IMR-90 (cell line): ENCODE measurements around the gene MET. TPM values are rescaled to one million over a fixed set of nuclear protein-coding genes. Genes with fewer than 3 reads are reported as not detected.

Source experiments
- ATAC-seq: fragments of 200-7000 bp; cut with Tn5 transposase; 2 replicates; pipeline ENCODE4 v1.9.1; 2020; ENCODE audit warnings: low read depth, mild to moderate bottlenecking, moderate library complexity
- BruUV-seq: library from RNA; stranded (reverse); fragments of 400-500 nt; replicated peaks from 2 replicates; lab custom pipeline; 2021; lab: Mats Ljungman, UMichigan
- CTCF ChIA-PET: fragments of 300-600 bp; formaldehyde crosslinking; extraction: SDS; loops from one replicate; lab custom pipeline; 2021; ENCODE audit warnings: antibody characterized with exemption; lab: Yijun Ruan, JAX
- POLR2A ChIA-PET: fragments of 300-600 bp; sonication (Branson Sonifier 250); formaldehyde crosslinking; loops from one replicate; lab custom pipeline; 2022; ENCODE audit warnings: antibody characterized with exemption; ENCODE audit not compliant: unreplicated experiment; lab: Charles Lee
- DNase-seq: peaks from one replicate; pipeline ENCODE4 v3.0.0; 2013
- H2AFZ ChIP-seq: replicated peaks from 2 replicates; pipeline ENCODE3; 2013; ENCODE audit warnings: low read length, mild to moderate bottlenecking; ENCODE audit not compliant: poor library complexity
- H2AK5ac ChIP-seq: 2 replicates; pipeline ENCODE4 v1.6.1; 2013; ENCODE audit warnings: low read depth, low read length, inconsistent platforms
- H2AK9ac ChIP-seq: replicated peaks from 2 replicates; pipeline ENCODE3; 2013; ENCODE audit warnings: mild to moderate bottlenecking, low read depth, low read length, moderate library complexity; ENCODE audit not compliant: poor library complexity
- H2BK120ac ChIP-seq: 2 replicates; pipeline ENCODE4 v1.6.1; 2013; ENCODE audit warnings: low read depth, low read length, inconsistent platforms
- H2BK15ac ChIP-seq: 3 replicates; pipeline ENCODE4 v1.6.1; 2013; ENCODE audit warnings: low read depth, low read length, inconsistent platforms
- H2BK20ac ChIP-seq: 2 replicates; pipeline ENCODE4 v1.6.1; 2013; ENCODE audit warnings: low read depth, mild to moderate bottlenecking, inconsistent platforms, low read length, moderate library complexity
- H2BK5ac ChIP-seq: 2 replicates; pipeline ENCODE4 v1.6.1; 2013; ENCODE audit warnings: mild to moderate bottlenecking, low read depth, low read length, inconsistent platforms; ENCODE audit not compliant: poor library complexity, severe bottlenecking
- H3K14ac ChIP-seq: replicated peaks from 2 replicates; pipeline ENCODE4 v1.6.1; 2013; ENCODE audit warnings: low read depth, low read length, inconsistent platforms
- H3K18ac ChIP-seq: 2 replicates; pipeline ENCODE4 v1.6.1; 2013; ENCODE audit warnings: low read depth, low read length, control low read depth
- H3K23ac ChIP-seq: 2 replicates; pipeline ENCODE4 v1.6.1; 2013; ENCODE audit warnings: low read depth, low read length, inconsistent platforms
- H3K27ac ChIP-seq: 2 replicates; pipeline ENCODE4 v1.5.1; 2013; ENCODE audit warnings: mild to moderate bottlenecking, control low read depth, low read length; ENCODE audit not compliant: insufficient read depth
- H3K27me3 ChIP-seq: 2 replicates; pipeline ENCODE4 v1.6.1; 2013; ENCODE audit warnings: low read length; ENCODE audit not compliant: control insufficient read depth, insufficient read depth
- H3K36me3 ChIP-seq: 2 replicates; pipeline ENCODE4 v1.6.1; 2013; ENCODE audit warnings: low read length, mixed read lengths; ENCODE audit not compliant: control insufficient read depth, insufficient read depth
- H3K4ac ChIP-seq: 2 replicates; pipeline ENCODE4 v1.6.1; 2013; ENCODE audit warnings: low read depth, low read length, inconsistent platforms
- H3K4me1 ChIP-seq: 2 replicates; pipeline ENCODE4 v1.6.1; 2013; ENCODE audit warnings: low read length, mixed read lengths; ENCODE audit not compliant: control insufficient read depth, insufficient read depth
- H3K4me2 ChIP-seq: 2 replicates; pipeline ENCODE4 v1.6.1; 2013; ENCODE audit warnings: low read depth, mild to moderate bottlenecking, control low read depth, low read length, moderate library complexity
- H3K4me3 ChIP-seq: 2 replicates; pipeline ENCODE4 v1.5.1; 2013; ENCODE audit warnings: low read depth, mild to moderate bottlenecking, control low read depth, low read length, moderate library complexity; ENCODE audit not compliant: insufficient read depth
- H3K56ac ChIP-seq: 2 replicates; pipeline ENCODE4 v1.6.1; 2013; ENCODE audit warnings: low read length, inconsistent platforms; ENCODE audit not compliant: insufficient read depth; ENCODE audit errors: extremely low read depth
- H3K79me1 ChIP-seq, 2 experiments: 2 replicates each; pipeline ENCODE4 v1.6.1; 2013; ENCODE audit warnings: low read length in 2 of 2, inconsistent platforms in 1 of 2, low read depth in 1 of 2
- H3K9ac ChIP-seq: 2 replicates; pipeline ENCODE4 v1.6.1; 2013; ENCODE audit warnings: low read depth, low read length, control low read depth
- H3K9me1 ChIP-seq: 2 replicates; pipeline ENCODE4 v1.6.1; 2013; ENCODE audit warnings: low read length, inconsistent platforms; ENCODE audit not compliant: insufficient read depth
- H3K9me3 ChIP-seq: 2 replicates; pipeline ENCODE4 v1.6.1; 2013; ENCODE audit warnings: low read length; ENCODE audit not compliant: control insufficient read depth, insufficient read depth
- H4K20me1 ChIP-seq: 2 replicates; pipeline ENCODE4 v1.6.1; 2013; ENCODE audit warnings: low read length, inconsistent platforms; ENCODE audit not compliant: insufficient read depth
- H4K5ac ChIP-seq: 2 replicates; pipeline ENCODE4 v1.6.1; 2013; ENCODE audit warnings: mild to moderate bottlenecking, low read depth, low read length, control low read depth
- H4K8ac ChIP-seq, 2 experiments: 2 replicates each; pipeline ENCODE4 v1.6.1; 2013; ENCODE audit warnings: low read depth in 2 of 2, low read length in 2 of 2, control low read depth in 1 of 2, inconsistent platforms in 1 of 2
- H4K91ac ChIP-seq: 2 replicates; pipeline ENCODE4 v1.6.1; 2013; ENCODE audit warnings: low read depth, low read length, inconsistent platforms; ENCODE audit not compliant: insufficient read depth
- BHLHE40 ChIP-seq: fragments of 150-350 bp; IDR thresholded peaks from 2 replicates; pipeline ENCODE4 v1.6.1; 2016; ENCODE audit warnings: mild to moderate bottlenecking, low read depth, low read length
- CEBPB ChIP-seq: IDR thresholded peaks from 2 replicates; pipeline ENCODE4 v1.6.1; 2012; ENCODE audit warnings: low read depth, low read length, improper control_type of control experiment
- CHD1 ChIP-seq: IDR thresholded peaks from 2 replicates; pipeline ENCODE4 v1.6.1; 2012; ENCODE audit warnings: low read depth, low read length, improper control_type of control experiment
- CTCF ChIP-seq: conservative IDR thresholded peaks from 2 replicates; pipeline ENCODE4 v1.5.1; 2012; ENCODE audit warnings: mild to moderate bottlenecking, low read depth, low read length, improper control_type of control experiment
- ELK1 ChIP-seq: fragments of 150-350 bp; IDR thresholded peaks from 2 replicates; pipeline ENCODE4 v1.6.1; 2016; ENCODE audit warnings: low read depth, mild to moderate bottlenecking, low read length, moderate library complexity, borderline replicate concordance
- FOS ChIP-seq: fragments of 150-350 bp; IDR thresholded peaks from 2 replicates; pipeline ENCODE4 v1.6.1; 2016; ENCODE audit warnings: low read depth, low read length
- MAFK ChIP-seq: IDR thresholded peaks from 2 replicates; pipeline ENCODE4 v1.6.1; 2012; ENCODE audit warnings: low read depth, low read length, improper control_type of control experiment
- MXI1 ChIP-seq: IDR thresholded peaks from 2 replicates; pipeline ENCODE4 v1.6.1; 2012; ENCODE audit warnings: low read depth, mild to moderate bottlenecking, low read length, moderate library complexity, borderline replicate concordance
- NFE2L2 ChIP-seq: fragments of 150-350 bp; IDR thresholded peaks from 2 replicates; pipeline ENCODE4 v1.6.1; 2016; ENCODE audit warnings: low read depth, mild to moderate bottlenecking, low read length
- POLR2A ChIP-seq: IDR thresholded peaks from 2 replicates; pipeline ENCODE4 v1.6.1; 2012; ENCODE audit warnings: mild to moderate bottlenecking, low read depth, low read length
- RAD21 ChIP-seq: IDR thresholded peaks from 2 replicates; pipeline ENCODE4 v1.6.1; 2012; ENCODE audit warnings: low read length, improper control_type of control experiment
- RCOR1 ChIP-seq: IDR thresholded peaks from 2 replicates; pipeline ENCODE4 v1.6.1; 2012; ENCODE audit warnings: mild to moderate bottlenecking, low read length, improper control_type of control experiment; ENCODE audit not compliant: insufficient replicate concordance
- SMC3 ChIP-seq: fragments of 150-350 bp; IDR thresholded peaks from 2 replicates; pipeline ENCODE4 v1.6.1; 2016; ENCODE audit warnings: low read depth, mild to moderate bottlenecking, antibody characterized with exemption, low read length, moderate library complexity
- USF2 ChIP-seq: fragments of 150-350 bp; IDR thresholded peaks from 2 replicates; pipeline ENCODE4 v1.6.1; 2017; ENCODE audit warnings: mild to moderate bottlenecking, antibody characterized with exemption, low read length, low read depth
- WGBS, 2 experiments: methylation state at CpG; one replicate each; pipeline versions ENCODE4 v1.1.5 to v1.1.7; 2013; ENCODE audit warnings: missing lambda C conversion rate in 2 of 2; ENCODE audit not compliant: insufficient read length in 1 of 2; ENCODE audit errors: extremely low coverage in 2 of 2; 5-methylcytosine and 5-hydroxymethylcytosine counted together
- dilution Hi-C: fragments of 300-500 bp; cut with HindIII; formaldehyde crosslinking; loops from one replicate; pipeline ENCODE4 v1.14.3; 2018; ENCODE audit warnings: low sequenced_read_pairs; ENCODE audit not compliant: unreplicated experiment
- in situ Hi-C: fragments of 300-500 bp; cut with MboI; formaldehyde crosslinking; loops from 3 replicates; pipeline ENCODE4 v1.14.3; 2019; ENCODE audit warnings: low sequenced_read_pairs, inconsistent platforms, mixed read lengths
- intact Hi-C: fragments of 100-400 bp; cut with micrococcal nuclease; formaldehyde crosslinking; loops from 2 replicates; pipeline ENCODE4 v1.10.0; 2022
- polyA plus RNA-seq, 3 experiments: library from polyadenylated mRNA; depleted of rRNA; stranded (reverse); fragments of >200 nt; gene quantifications; 2 replicates each; pipeline ENCODE4 v1.2.3, GENCODE V29; 2012; ENCODE audit warnings: low replicate concordance in 1 of 3
- total RNA-seq: library from RNA; depleted of rRNA; stranded (reverse); fragments of >200 nt; gene quantifications from 2 replicates; pipeline ENCODE4 v1.2.3, GENCODE V29; 2012

MET gene
- total and polyA plus RNA-seq, 2 of the 4 experiments (the other 2 are of a cell fraction) = 15.0 to 84.6 TPM

DNA sequence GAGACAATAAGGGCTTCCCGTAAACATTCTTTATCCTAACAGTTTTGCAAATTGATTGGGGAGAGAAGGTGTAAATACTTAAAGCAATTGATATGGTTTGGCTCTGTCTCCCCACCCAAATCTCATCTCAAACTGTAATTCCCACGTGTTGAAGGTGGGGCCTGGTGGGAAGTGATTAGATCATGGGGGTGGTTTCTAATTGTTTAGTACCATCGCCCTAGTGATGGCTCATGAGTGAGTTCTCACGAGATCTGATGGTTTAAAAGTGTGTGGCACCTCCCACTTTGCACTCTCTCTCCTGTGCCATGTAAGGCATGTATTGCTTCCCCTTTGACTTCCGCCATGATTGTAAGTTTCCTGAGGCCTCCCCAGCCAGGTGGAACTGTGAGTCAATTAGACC, 168.3 kb downstream of the MET start:
- ChIA-PET CTCF (no interaction called here), POLR2A (no interaction called here)
- H2AK5ac ChIP-seq = no peak overlapping the region
- H3K4me2 ChIP-seq = no peak overlapping the region
- H3K18ac ChIP-seq = no peak overlapping the region
- no peaks in the 10 kb centered on the region for H3K9me3 ChIP-seq
- no peak overlapping the region for H3K9ac ChIP-seq
- H2AK9ac ChIP-seq = no peak overlapping the region
- no peak overlapping the region for H3K14ac ChIP-seq
- DNase-seq (no peak), ATAC-seq (no peak)
- no peaks in the 10 kb centered on the region for H3K36me3 ChIP-seq
- H3K4me3 ChIP-seq = no peak overlapping the region
- no TSS peak for BruUV-seq
- no peak overlapping the region for H3K56ac ChIP-seq
- H3K27ac ChIP-seq = no peak overlapping the region
- H2BK5ac ChIP-seq = no peak overlapping the region
- in situ Hi-C loops = no loop called here
- H2AFZ ChIP-seq = no peak overlapping the region
- H3K79me1 ChIP-seq = no peaks in the 10 kb centered on the region
- no peak overlapping the region for H4K91ac ChIP-seq
- H4K5ac ChIP-seq = no peak overlapping the region
- H3K4me1 ChIP-seq = no peaks in the 10 kb centered on the region
- H2BK15ac ChIP-seq = no peak overlapping the region
- no CpG with 5 or more reads among the region's 5 CpGs for WGBS, 2 experiments
- no peak overlapping the region for H2BK120ac ChIP-seq
- no peak overlapping the region for H3K23ac ChIP-seq
- dilution Hi-C loops = no loop called here
- TF ChIP-seq ELK1 (no peak), POLR2A (no peak), MAFK (no peak), CEBPB (no peak), CHD1 (no peak), RCOR1 (no peak), BHLHE40 (no peak), RAD21 (no peak), MXI1 (no peak), USF2 (no peak), SMC3 (no peak), CTCF (no peak), FOS (no peak), NFE2L2 (no peak)
- no peaks in the 10 kb centered on the region for H4K20me1 ChIP-seq
- H3K4ac ChIP-seq = no peak overlapping the region
- intact Hi-C loops = no loop called here
- H4K8ac ChIP-seq = no peak overlapping the region
- H3K27me3 ChIP-seq = peaks cover 10% of the 10 kb centered on the region
- H3K9me1 ChIP-seq = no peaks in the 10 kb centered on the region
- H2BK20ac ChIP-seq = no peak overlapping the region
